Liver (tissue), 3 donors: ENCODE results near the gene IL21R.

Experiments
- FOXA1 ChIP-seq: IDR thresholded peaks from 2 replicates; pipeline ENCODE4 v1.6.1; 2016; ENCODE audit warnings: antibody characterized with exemption
- GABPA ChIP-seq, 2 donors: IDR thresholded peaks in 1 of 2; conservative IDR thresholded peaks in 1 of 2; 2 replicates each; pipeline ENCODE4 v1.6.1; 2016; ENCODE audit warnings: antibody characterized with exemption in 2 of 2, mild to moderate bottlenecking in 1 of 2, moderate library complexity in 1 of 2
- RAD21 ChIP-seq, 2 donors: IDR thresholded peaks; 2 replicates each; pipeline ENCODE4 v1.6.1; 2016; ENCODE audit warnings: antibody characterized with exemption in 2 of 2, mild to moderate bottlenecking in 2 of 2
- RXRA ChIP-seq, 2 donors: IDR thresholded peaks; 2 replicates each; pipeline ENCODE4 v1.6.1; 2017 to 2018; ENCODE audit warnings: antibody characterized with exemption in 2 of 2, mild to moderate bottlenecking in 1 of 2
- TAF1 ChIP-seq: conservative IDR thresholded peaks from 2 replicates; pipeline ENCODE4 v1.6.1; 2016; ENCODE audit warnings: antibody characterized with exemption, mild to moderate bottlenecking
- YY1 ChIP-seq: IDR thresholded peaks from 2 replicates; pipeline ENCODE4 v1.6.1; 2016; ENCODE audit warnings: antibody characterized with exemption, mild to moderate bottlenecking
- TF ChIP-seq, protein P1 (sequence below): fragments of 150-350 bp; IDR thresholded peaks from 2 replicates; pipeline ENCODE4 v1.5.1; 2017; ENCODE audit warnings: improper control_type of control experiment, low read depth, low read length; ENCODE audit not compliant: missing input control
- TF ChIP-seq, protein P2 (sequence below): IDR thresholded peaks from 2 replicates; pipeline ENCODE4 v1.6.1; 2016; ENCODE audit warnings: antibody characterized with exemption
- donor health status: healthy.
- donor health status: healthy.

GRCh38 chr16:27394516-27394915 is 7.5 kb upstream of the IL21R start:
- TF ChIP-seq, protein P1, sequence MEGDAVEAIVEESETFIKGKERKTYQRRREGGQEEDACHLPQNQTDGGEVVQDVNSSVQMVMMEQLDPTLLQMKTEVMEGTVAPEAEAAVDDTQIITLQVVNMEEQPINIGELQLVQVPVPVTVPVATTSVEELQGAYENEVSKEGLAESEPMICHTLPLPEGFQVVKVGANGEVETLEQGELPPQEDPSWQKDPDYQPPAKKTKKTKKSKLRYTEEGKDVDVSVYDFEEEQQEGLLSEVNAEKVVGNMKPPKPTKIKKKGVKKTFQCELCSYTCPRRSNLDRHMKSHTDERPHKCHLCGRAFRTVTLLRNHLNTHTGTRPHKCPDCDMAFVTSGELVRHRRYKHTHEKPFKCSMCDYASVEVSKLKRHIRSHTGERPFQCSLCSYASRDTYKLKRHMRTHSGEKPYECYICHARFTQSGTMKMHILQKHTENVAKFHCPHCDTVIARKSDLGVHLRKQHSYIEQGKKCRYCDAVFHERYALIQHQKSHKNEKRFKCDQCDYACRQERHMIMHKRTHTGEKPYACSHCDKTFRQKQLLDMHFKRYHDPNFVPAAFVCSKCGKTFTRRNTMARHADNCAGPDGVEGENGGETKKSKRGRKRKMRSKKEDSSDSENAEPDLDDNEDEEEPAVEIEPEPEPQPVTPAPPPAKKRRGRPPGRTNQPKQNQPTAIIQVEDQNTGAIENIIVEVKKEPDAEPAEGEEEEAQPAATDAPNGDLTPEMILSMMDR = no peak
- TF ChIP-seq TAF1 (no peak), FOXA1 (no peak), RAD21 (IDR thresholded peaks at IDR 0.05) (no peak), YY1 (no peak), GABPA (IDR thresholded peaks at IDR 0.05 in 1 of 2, conservative IDR thresholded peaks at IDR 0.05 in 1 of 2) (no peak), RXRA (IDR thresholded peaks at IDR 0.05) (no peak)
- TF ChIP-seq, protein P2, sequence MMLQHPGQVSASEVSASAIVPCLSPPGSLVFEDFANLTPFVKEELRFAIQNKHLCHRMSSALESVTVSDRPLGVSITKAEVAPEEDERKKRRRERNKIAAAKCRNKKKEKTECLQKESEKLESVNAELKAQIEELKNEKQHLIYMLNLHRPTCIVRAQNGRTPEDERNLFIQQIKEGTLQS = no peak
